Measurements from ENCODE around the gene RRAS. TPM values are rescaled to one million over a fixed set of nuclear protein-coding genes. Genes with fewer than 3 reads are reported as not detected.

The RRAS gene
- polyA plus RNA-seq, 4 donors = 20.1 to 49.9 (median 26.6) TPM

DNA sequence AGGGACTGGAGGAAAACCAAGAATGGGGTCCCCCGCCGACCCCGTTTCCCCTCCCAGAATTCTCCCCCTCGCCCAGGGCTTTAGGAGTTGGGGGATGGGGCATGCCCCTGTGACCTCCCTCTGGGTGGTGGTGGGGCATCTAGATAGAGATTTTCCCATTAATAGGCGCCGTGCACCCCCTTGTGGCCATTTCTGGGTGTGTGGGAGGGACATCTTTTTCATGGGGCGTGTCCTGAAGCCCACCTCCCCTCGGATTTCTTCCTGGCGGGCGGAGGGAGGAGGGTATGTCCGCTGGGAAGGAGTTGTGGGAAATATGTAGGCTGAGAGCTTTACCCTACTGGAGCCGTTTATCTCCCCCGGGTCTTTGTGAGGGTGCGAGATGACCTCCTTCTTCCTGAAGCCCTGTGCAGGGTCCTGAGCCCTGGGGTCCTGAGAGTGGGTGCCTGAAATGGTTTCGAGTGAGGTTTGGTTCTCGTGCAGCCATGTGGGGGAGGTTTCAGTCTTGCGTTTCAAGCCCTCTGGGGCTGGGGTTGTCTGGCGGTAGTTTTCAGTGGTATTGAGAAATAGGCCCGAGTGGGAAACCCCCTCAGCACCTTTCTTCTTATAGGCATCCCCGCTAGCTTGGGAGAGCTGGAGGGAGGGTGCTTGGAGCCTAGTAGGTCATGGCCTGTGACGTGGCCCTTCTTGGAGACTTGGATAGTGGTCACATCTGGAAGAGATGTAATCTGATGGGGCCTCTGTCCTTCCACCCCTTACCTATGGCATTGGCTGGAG, 38.1 kb upstream of the RRAS start:
- peak in 1 of 4 donors; percentile 72 for DNase-seq (ENCODE audit: low read depth in 4 of 4, low spot score in 3 of 4)

DNA sequence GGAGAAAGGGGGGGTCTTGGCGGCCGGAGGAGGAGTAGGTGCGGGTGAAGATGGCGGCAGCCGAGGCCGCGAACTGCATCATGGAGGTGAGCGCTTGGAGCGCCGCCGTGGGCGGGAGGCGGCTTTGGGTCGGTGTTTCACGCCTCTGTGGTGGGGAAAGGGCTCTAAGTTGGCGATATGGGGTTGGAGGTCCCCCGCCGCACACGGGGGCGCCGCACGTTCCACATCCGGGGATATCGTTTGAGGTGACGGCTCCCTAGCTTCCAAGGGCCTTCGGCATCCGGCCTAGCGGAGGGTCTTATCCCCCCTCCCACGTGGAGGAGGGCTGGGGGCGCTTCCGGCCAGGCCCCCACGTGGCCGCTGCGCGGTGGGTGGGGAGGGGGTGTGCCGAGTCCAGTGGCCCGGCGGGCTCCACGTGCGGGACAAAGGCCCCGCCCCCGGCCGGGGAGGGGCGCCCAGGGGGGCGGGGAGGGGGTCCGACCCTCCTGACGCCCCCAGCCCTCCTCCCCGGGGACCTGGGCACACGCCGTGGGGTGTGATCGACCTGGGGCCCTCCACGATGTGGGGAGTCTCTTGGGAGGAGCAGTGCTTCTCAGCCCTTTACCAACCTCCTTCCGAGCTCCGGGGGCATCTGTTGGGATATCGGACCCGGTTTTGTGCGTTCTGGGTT, 37.4 kb upstream of the RRAS start, which contains the start of gene PRMT1:
Gene PRMT1 (plus strand): TSS at position 41 of the 670 bp plus-strand sequence. CDS start 10 bp downstream, at position 51.
- no peak for DNase-seq (ENCODE audit: low read depth in 4 of 4, low spot score in 3 of 4)

DNA sequence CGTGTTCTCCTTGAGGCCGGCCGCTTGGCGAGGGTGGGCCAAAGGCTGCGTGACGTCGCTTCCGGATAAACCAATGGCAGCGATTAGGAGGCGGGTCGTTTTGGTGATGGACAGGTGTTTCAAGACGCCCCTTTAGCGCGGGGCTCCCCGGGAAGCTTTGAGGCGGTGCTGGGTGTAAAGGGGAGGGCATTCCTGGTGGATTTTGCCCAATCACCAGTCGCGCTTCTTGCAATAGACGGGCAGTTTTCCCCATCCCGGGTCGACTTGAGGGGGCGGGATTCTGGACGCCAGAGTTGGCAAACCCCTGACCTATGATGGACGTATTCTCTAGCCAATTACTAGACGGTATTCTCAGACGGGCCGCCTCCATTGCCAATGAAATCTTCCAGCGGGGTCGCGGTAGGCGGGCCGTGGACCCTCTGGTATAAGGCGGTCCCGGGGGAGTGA, 36.9 kb upstream of the RRAS start:
- DNase-seq (ENCODE audit: low read depth in 4 of 4, low spot score in 3 of 4) = peak; percentile 100

DNA sequence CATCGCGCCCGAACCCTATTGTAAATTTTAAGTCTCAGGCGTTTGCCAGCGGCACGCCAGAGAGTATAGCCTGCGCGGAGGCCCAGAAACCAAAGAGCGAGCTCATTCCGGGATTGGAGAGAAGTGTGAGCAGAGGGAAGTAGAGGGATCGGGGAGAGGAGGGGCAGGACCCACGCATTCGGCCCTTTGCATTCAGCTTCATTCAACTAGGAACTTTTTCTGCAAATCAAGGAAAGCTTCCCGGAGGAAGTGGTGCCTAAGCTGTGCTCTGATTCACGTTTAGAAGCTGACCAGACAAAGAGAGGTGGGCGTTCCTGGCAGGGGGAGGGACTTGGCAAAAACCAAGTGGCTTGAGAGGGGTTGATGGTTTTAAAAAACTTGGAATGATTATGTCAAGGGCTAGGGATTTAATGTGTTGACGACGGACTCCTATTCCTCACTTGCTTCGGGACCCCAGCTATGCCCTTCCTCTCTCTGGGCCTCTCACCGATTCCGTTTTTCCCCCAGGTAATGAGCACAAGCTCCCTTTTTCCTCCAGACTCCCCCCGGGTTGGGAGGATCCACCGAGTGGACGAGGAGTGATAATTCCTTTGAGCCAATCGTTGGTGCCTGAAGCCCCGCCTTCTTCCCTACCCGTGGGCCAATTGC, 36.3 kb upstream of the RRAS start:
- DNase-seq (ENCODE audit: low read depth in 4 of 4, low spot score in 3 of 4) = peak in 2 of 4 donors; percentile 85 to 87

DNA sequence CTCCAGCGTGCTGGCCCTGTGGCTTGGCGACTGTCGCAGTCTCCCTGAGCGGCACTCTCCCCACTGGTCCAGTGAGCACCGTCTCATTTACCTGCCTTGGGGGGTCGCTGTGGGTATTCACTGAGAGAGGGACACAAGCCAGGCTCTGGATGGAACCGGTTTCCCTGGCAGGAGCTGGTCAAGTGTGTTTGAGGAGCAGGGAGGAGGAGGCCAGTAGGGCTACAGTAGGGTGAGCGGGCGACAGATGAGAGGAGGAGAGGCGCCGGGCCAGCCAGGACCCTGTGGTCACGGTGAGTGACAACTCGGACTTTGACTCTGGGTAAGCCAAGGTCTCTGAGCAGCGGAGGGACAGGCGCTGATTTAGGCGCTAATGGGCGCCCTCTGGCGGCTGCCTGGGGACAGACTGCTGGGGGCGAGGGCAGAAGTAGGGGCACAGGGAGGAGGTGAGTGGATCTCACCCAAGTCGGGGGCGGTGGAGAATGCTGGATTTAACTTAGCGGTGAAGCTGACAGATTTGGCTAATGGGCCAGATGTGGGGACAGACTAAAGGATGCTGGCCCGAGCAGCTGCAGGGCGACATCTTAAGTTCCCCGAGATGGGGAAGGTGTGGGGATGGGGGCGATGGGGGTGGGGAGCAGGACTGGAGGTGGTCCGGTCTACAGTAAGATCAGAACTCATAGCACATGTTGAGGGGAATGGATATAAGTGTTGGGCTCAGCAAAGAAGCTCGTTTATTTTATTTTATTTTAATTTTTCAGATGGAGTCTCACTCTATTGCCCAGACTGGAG, 32.4 kb upstream of the RRAS start:
- no peak for DNase-seq (ENCODE audit: low read depth in 4 of 4, low spot score in 3 of 4)

DNA sequence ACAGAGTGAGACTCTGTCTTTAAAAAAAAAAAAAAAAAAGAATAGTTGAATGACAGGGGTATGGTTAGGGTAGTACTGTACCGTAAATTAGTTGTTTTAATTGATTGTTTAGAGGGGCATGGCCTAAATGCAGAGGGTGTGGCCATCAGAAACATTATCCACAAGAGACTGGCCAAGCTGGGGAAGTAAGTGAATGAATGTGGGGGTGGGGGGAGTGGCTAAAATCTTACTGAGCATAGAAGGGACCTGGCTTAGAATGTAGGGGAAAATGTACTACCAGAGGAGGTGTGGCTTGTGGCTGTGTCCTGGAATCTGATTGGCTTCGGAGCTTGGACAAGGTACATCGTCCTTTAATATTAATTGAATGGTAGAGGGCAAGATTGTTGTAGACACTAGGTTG, 29.6 kb upstream of the RRAS start:
- no peak for DNase-seq (ENCODE audit: low read depth in 4 of 4, low spot score in 3 of 4)

DNA sequence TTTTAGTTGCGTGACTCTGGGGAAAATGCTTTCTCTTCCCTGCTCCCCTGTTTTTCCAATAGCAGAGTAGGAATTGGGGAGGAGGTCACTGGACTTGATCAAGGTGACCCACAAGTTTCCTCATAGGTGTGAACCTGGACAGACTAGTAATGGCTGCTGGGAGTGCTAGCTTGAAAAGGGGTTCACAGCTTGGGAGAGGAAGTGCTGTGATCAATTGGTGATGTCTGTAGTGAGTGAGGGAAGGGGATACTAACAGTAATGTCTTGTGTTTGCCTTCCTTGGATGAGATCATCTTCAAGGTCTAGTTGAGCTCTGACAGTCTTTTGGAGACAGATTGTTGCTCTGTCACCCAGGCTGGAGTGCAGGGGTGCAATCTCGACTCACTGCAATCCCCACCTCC, 27.5 kb upstream of the RRAS start:
- no peak for DNase-seq (ENCODE audit: low read depth in 4 of 4, low spot score in 3 of 4)

DNA sequence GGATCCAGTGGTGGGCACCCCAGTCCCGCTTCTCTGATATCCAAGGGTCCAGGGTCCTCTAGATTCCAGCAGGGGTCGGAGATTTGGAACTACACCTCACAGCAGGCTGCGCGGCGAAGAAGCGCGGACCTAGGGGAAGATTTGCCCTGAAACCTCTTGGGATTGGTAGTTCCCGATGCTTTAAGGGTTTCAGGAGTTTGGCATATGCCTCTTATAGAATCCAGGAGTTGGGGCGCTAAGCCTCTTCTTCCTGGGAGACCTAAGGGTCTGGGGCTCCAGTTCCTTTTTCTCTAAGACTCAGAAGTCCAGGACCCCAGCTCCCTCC, 26.1 kb upstream of the RRAS start:
- DNase-seq (ENCODE audit: low read depth in 4 of 4, low spot score in 3 of 4) = no peak

DNA sequence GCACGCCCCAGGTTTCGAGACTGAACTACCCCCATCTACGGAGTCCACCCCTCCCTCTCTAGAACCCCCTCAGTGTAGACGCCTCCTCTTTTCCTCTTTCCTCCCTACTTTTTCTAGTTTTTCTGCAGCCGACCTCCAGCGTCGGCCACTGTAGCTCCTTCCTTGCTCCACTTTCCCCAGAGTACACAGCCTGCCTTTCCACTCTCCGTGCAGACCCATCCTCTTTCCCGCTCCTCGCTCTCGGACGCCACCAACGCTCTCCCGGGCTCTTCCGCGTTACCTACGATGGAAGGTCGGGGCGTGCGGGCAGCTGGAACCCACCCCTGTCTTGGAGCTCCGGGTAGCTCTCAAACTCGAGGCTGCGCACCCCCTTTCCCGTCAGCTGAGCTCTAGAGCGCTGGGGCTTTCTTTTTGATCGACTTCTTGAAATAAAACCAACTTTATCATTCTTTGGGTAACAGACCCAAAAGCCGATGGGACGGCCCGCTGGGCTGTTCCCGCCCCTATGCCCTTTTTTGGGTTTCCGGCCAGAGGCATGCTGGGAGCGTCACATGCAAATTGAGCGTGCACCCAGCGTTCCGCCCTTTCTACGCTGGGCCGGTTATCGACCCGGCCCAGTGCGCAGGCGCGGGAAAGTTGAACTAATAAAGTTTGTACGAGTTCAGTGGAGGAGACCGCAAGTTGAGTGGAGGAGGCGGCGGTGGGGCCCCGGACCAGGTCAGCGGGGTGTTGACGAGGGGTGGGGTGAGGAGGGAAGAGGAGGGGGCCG, 25.6 kb upstream of the RRAS start, which contains the start of the genes BCL2L12 and IRF3:
Gene BCL2L12 (plus strand): TSS at position 583 of the 769 bp plus-strand sequence. CDS start 760 bp downstream, outside the sequence.
Gene IRF3 (minus strand): TSS at position 507 of the 769 bp plus-strand sequence. CDS start 1,019 bp downstream, outside the sequence.
- DNase-seq (ENCODE audit: low read depth in 4 of 4, low spot score in 3 of 4) = peak; percentile 93 to 96 (median 94)

DNA sequence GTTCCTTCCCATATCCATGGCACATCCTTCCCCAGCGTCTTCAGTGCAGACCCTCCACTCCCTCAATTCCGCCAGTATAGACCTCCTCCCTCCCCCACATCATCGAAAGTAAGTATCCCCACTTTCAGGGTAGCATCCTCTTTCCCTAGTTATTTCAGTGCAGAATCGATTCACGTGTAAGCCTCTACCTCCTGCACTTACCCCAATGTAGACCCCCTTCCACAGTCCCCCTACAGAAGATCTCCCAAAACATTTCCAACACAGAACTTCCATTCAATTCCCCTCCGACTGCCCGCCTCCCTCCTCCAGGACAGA, 25.1 kb upstream of the RRAS start:
- DNase-seq (ENCODE audit: low read depth in 4 of 4, low spot score in 3 of 4) = no peak

DNA sequence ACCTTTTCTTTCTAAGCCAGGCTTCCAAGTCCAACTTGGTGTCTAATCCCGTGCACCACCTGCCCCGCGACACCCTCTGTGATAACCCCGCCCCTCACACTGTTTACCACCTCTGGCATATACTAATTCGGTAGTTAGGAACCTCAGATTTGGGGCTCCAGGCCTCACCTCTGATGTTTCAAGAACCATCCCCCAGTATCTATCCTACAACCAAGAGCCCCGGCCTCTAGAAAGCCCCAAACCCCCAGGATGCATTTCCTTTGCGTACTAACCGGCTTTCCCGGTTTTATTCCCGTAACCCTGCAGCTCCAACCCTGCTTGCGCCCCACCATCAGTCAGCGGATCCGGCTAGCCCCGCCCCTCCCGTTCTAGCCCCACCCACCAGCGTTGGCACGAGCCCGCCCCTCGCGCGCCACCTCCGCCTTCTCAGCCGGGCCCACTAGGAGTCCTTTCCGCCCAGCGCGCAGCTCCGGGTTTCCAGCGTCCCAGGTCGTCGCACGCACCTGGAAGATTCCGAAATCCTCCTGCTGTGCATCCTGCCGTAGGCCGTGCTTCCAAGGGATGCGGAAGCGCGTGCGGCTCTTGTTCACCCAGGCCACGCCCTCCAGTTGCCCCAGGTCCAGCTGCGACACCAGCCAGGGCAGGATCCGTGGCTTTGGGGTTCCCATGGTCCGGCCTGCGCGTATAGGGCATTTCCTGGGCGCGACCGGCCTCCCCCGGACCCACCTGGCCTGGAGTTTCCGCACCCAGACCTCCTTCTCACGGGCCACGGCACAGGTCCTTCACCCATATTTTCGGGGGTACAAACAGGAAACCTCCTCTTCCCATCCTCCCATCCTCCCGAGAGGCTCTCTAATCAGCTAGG, 24.5 kb upstream of the RRAS start:
- no peak for DNase-seq (ENCODE audit: low read depth in 4 of 4, low spot score in 3 of 4)

DNA sequence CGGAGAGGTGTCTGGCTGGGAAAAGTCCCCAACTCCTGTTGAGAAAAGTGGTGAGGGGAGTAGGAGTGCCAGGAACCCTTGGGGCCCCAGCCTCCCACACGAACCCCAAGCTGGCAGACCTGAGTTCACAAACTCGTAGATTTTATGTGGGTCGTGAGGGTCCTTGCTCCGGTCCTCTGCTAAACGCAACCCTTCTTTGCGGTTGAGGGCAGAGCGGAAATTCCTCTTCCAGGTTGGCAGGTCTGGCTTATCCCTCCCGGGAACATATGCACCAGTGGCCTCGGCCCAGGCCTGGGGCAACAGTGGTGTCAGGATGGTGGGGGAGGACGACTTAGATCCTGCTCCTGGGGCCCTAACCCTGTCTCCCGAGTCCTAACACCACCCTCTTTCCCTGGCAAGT, 23.3 kb upstream of the RRAS start:
- DNase-seq (ENCODE audit: low read depth in 4 of 4, low spot score in 3 of 4) = no peak

DNA sequence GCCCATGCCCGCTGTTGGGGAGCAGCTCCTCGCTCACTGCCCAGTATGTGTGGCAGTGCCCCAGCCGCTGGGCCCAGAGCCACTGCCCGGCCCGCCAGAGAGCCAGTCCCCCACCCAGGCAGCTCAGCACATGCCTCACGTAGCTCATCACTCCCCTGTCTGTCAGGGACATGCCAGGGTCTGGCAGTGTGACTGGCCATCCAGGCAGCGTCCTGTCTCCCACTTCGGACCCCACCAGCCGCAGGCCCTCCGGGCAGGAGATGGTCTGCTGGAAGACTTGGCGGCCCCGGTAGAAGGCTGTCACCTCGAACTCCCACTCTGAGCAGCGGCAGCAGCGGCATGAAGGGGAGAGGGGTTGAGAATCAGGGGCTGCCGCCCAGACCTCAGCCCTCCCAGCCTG, 22.1 kb upstream of the RRAS start:
- DNase-seq (ENCODE audit: low read depth in 4 of 4, low spot score in 3 of 4) = no peak

DNA sequence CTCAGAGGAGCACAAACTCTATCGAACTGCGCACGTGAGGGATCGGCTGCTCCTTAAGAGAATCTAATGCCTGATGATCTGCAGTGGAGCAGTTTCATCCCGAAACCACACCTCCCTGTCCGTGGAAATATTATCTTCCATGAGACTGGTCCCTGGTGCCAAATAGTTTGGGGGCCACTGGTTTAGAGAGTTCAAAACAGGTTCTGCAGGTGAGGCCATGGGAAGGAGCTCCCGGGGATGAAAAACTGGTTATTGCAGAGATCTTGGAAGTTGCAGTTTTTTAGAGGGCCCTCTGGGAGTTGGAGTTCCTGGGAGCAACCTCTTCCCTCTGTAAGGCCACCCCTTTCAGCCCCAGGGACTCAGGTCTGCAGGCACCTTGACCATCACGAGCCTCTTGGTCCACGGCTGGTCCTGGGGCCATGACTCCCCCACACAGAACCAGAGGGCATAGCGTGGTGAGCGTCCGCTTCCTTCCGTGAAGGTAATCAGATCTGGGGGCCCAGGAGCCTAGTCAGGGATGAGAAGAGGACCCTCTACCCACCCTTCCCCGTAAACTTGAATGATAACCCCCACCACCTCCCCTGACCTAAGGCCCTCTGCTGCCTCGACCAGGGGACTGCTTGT, 20.5 kb upstream of the RRAS start:
- no peak for DNase-seq (ENCODE audit: low read depth in 4 of 4, low spot score in 3 of 4)

DNA sequence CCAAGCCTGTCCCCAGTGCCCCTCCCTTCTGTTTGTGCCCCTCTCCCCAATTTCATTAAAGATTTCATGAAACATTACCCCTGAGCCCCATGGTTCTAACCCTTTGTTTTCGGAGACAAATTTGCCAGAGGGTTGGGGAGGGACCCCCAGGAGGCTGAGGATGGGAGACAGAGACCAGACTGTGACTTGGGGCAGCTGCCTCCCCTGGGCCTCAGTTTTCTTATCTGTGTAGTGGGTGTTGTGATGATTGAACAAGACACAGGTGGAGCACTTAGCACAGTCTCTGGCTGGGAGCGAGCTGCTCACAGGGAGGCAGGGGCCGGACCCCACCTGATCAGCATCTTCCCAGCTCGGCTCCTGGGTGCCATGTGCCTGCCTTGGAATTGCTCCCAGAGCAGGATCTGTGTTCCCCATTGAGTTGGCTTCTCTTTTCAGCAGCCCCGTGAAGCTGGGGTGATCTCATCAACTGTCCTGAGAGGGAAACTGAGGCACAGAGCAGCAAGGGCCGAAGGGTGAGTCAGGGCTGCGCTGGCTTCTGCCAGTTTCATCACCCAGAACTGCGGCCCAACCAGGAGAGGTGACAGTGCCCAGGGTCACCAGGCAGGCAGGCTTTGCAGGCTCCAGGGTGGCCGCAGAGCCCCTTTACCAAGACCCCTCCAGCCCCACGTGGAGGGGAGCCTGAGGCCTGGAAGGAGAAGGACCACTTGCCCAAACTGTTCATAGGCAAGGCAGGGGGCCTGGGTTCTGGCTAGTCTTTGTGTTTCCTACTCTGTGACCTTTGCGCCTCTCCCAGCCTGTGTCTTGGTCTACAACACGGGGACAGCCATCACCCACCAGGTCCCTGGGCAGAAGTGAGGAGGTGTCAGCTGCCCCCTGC, 18.9 kb upstream of the RRAS start:
- DNase-seq (ENCODE audit: low read depth in 4 of 4, low spot score in 3 of 4) = no peak

DNA sequence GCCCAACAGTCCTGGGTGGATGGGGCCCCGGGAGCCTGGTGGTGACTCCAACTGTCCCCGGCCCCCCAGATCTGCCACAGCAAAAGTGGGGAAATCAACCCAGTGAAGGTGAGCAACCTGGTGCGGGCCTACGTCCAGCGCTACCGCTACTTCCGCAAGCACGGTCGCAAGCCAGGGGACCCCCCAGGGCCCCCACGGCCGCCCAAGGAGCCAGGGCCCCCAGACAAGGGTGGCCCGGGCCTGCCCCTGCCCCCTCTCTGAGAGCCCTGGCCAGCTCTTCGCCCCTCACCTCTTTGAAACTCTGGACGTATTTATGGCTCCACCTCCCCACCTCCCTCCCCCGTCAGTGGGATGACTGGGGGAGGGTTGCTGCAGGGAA, 18.2 kb upstream of the RRAS start:
- DNase-seq (ENCODE audit: low read depth in 4 of 4, low spot score in 3 of 4) = no peak

DNA sequence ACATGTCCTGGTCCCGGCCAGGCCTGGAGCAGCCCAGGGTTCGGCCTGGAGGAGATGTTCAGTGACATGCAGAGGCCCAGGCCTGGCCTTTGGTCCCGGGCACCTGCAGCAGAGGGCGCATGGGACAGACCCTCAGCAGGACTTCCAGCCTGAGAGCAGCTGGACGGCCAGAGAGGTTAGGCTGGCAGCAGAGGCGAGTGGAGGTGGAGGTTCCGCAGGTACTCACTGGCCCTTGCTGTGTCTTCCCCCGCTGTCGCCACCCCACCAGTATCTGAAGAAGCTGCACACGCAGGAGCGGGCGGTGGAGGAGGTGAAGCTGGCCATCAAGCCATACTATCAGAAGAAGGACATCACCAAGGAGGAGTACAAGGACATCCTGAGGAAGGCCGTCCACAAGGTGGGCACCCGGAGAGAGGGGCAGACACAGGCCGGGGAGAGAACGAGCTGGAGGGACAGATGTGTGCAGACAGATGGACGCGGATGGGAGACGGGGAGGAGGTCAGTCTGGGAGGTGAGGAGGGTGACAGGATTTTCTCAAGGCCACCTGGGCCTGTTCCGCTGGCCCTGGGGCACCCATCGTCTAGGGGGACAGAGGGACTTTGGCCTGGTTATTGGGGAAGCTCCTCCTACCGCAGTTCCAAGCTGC, 17.7 kb upstream of the RRAS start:
- no peak for DNase-seq (ENCODE audit: low read depth in 4 of 4, low spot score in 3 of 4)

Data from left renal pelvis (tissue), 4 donors.